Measurements from ENCODE around the gene DTNB. TPM values are rescaled to one million over a fixed set of nuclear protein-coding genes. Genes with fewer than 3 reads are reported as not detected.

The DTNB gene
- total RNA-seq, 1 donor from 2014 or later = 4.5 TPM

GRCh38 chr2:25598911-25599310 is 74.5 kb downstream of the DTNB start:
- no peak for ATAC-seq (ENCODE audit: poor library complexity)
- intact Hi-C loops (cut with DNase I) = no loop called here
- no peak for DNase-seq

- DNase-seq (no peak), ATAC-seq (ENCODE audit: poor library complexity) (no peak)
- intact Hi-C loops (cut with DNase I) = no loop called here
Measured at GRCh38 chr2:25598332-25598731, 75.0 kb downstream of the DTNB start.

GRCh38 chr2:25597881-25598280 is 75.5 kb downstream of the DTNB start:
- intact Hi-C loops (cut with DNase I) = no loop called here
- DNase-seq = no peak
- ATAC-seq (ENCODE audit: poor library complexity) = no peak

GRCh38 chr2:25596516-25597244 is 76.7 kb downstream of the DTNB start:
- intact Hi-C loops (cut with DNase I) = no loop called here
- ATAC-seq (ENCODE audit: poor library complexity) = no peak
- no peak for DNase-seq

GRCh38 chr2:25595393-25595792 is 78.0 kb downstream of the DTNB start:
- ATAC-seq (ENCODE audit: poor library complexity) = no peak
- no peak for DNase-seq
- intact Hi-C loops (cut with DNase I) = no loop called here

- intact Hi-C loops (cut with DNase I) = no loop called here
- DNase-seq (no peak), ATAC-seq (ENCODE audit: poor library complexity) (no peak)
Measured at GRCh38 chr2:25594991-25595390, 78.4 kb downstream of the DTNB start.

GRCh38 chr2:25592766-25593292 is 80.5 kb downstream of the DTNB start:
- intact Hi-C loops (cut with DNase I) = no loop called here
- ATAC-seq (ENCODE audit: poor library complexity) = no peak
- no peak for DNase-seq

GRCh38 chr2:25590921-25591505 is 82.4 kb downstream of the DTNB start:
- DNase-seq = no peak
- intact Hi-C loops (cut with DNase I) = no loop called here
- ATAC-seq (ENCODE audit: poor library complexity) = no peak

GRCh38 chr2:25589676-25590205 is 83.6 kb downstream of the DTNB start:
- no peak for ATAC-seq (ENCODE audit: poor library complexity)
- intact Hi-C loops (cut with DNase I) = no loop called here
- DNase-seq = no peak

- no peak for DNase-seq
- ATAC-seq (ENCODE audit: poor library complexity) = no peak
- intact Hi-C loops (cut with DNase I) = no loop called here
Measured at GRCh38 chr2:25588576-25588975, 84.8 kb downstream of the DTNB start.

GRCh38 chr2:25587361-25587760 is 86.0 kb downstream of the DTNB start:
- DNase-seq (no peak), ATAC-seq (ENCODE audit: poor library complexity) (no peak)
- intact Hi-C loops (cut with DNase I) = no loop called here

GRCh38 chr2:25586726-25587144 is 86.6 kb downstream of the DTNB start:
- intact Hi-C loops (cut with DNase I) = no loop called here
- no peak for DNase-seq
- ATAC-seq (ENCODE audit: poor library complexity) = no peak

GRCh38 chr2:25585189-25585588 is 88.2 kb downstream of the DTNB start:
- ATAC-seq (ENCODE audit: poor library complexity) (no peak), DNase-seq (no peak)
- intact Hi-C loops (cut with DNase I) = no loop called here

GRCh38 chr2:25582077-25582830 is 91.1 kb downstream of the DTNB start:
- ATAC-seq (ENCODE audit: poor library complexity) = no peak
- intact Hi-C loops (cut with DNase I) = no loop called here
- no peak for DNase-seq

- DNase-seq (no peak), ATAC-seq (ENCODE audit: poor library complexity) (no peak)
- intact Hi-C loops (cut with DNase I) = no loop called here
Measured at GRCh38 chr2:25576596-25576995, 96.8 kb downstream of the DTNB start.

GRCh38 chr2:25572638-25573037 is 100.7 kb downstream of the DTNB start:
- intact Hi-C loops (cut with DNase I) = no loop called here
- DNase-seq = no peak
- no peak for ATAC-seq (ENCODE audit: poor library complexity)

GRCh38 chr2:25570161-25570845 is 103.1 kb downstream of the DTNB start:
- ATAC-seq (ENCODE audit: poor library complexity) (no peak), DNase-seq (no peak)
- intact Hi-C loops (cut with DNase I) = no loop called here

GRCh38 chr2:25567406-25567805 is 106.0 kb downstream of the DTNB start:
- DNase-seq (no peak), ATAC-seq (ENCODE audit: poor library complexity) (peak; percentile 45)
- intact Hi-C loops (cut with DNase I) = no loop called here

GRCh38 chr2:25566694-25567093 is 106.7 kb downstream of the DTNB start:
- DNase-seq = peak; percentile 61
- peak; percentile 79 for ATAC-seq (ENCODE audit: poor library complexity)
- intact Hi-C loops (cut with DNase I) = no loop called here

All from Right ventricle myocardium superior (tissue), 1 donor.